Stimulated activated CD8-positive, alpha-beta memory T cell treated with anti-CD3 and anti-CD28 coated beads, Interleukin-12 subunit alpha, Interleukin-12 subunit beta, amount 100 ng/mL, for 1 hour (primary cell): Measurements from ENCODE around the gene AKR7A3.
"Not testable (repeated sequence)": the region's sequence is repeated elsewhere in the genome, so short reads cannot be mapped to it uniquely, and the experiment has no call there.

Source experiments
- DNase-seq: peaks from one replicate; pipeline ENCODE4 v3.0.0-alpha.2; 2020; ENCODE audit warnings: low read depth

Gene AKR7A3

GRCh38 chr1:19288324-19289241, at the start of gene AKR7A3:
Gene AKR7A3, minus strand, starts transcription at chr1:19288770. Its CDS starts 61 bp downstream, at chr1:19288709.
- DNase-seq: not testable (repeated sequence)

- DNase-seq: no peak
Observed at GRCh38 chr1:19338323-19338762, 49.8 kb upstream of the AKR7A3 start.

- no peak for DNase-seq
Observed at GRCh38 chr1:19337289-19337688, 48.7 kb upstream of the AKR7A3 start.

DNA sequence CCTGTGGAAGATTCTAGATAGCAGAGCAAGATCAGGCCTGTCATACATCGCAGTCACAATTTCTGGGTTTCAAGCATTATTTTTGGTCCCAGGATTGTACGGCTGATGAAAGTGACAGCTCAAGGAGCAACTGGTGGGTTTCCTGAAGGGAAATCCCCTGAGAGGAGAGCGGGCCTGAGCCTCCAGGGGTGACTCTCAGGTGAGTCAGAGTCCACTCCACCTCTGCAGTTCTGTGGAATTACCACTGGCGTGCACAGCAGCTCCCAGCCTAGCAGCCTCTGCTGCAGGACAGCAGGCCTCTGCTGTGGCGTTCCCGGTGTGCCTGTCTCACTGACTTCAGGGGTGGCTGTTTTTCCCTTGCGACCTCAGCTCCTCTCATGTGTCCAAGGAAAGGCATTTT, 48.0 kb upstream of the AKR7A3 start:
- DNase-seq: no peak

DNA sequence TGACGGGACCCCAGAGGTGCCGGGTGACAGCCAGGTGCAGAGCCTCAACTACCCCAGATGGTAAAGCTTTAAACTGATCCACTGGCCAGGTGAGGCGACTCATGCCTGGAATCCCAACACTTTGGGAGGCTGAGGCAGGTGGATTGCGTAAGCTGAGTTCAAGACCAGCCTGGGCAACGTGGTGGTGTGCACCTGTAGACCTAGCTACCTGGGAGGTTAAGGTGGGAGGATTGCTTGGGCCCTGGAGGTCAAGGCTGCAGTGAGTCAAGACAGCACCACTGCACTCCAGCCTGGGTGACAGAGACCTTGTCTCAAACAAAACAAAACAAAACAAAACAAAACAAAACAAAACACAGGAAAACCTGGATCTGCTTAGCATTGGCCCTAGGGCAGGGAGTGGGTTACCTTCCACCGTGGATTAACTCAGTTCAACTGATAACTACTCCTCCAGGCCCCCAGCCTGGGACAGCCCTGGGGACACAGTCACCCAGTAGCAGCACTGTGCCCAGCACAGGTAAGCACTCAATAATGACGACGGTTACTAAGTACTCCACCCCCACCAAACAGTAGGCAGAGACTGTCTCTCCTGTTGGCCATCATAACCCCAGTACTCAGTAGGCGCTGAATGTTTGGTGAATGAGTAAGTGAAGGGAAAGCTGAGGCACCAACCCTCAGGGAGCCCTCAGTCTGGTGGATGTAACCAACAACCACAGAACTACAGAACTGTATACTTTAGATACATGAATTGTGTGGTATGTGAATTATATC, 45.2 kb upstream of the AKR7A3 start:
- no peak for DNase-seq

DNA sequence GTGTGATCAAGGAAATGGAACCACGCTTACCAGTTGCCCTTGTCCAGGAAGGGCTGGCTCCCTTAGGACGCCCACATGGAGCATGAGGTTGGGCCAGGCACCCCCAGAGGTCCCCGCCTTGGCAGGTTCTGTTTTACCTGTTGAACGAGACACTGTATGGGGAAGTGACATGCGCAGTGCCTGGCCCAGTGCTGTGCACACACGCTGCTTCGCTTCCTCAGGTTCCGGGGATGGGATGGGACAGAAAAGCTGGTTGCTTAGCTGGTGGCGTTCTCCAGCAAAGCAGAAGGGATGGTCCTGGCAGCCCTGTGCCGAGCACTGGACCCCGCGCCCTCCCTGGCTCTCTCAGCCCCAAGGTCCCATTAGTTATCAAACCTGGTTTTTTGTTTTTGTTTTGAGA, 44.3 kb upstream of the AKR7A3 start:
- no peak for DNase-seq

DNA sequence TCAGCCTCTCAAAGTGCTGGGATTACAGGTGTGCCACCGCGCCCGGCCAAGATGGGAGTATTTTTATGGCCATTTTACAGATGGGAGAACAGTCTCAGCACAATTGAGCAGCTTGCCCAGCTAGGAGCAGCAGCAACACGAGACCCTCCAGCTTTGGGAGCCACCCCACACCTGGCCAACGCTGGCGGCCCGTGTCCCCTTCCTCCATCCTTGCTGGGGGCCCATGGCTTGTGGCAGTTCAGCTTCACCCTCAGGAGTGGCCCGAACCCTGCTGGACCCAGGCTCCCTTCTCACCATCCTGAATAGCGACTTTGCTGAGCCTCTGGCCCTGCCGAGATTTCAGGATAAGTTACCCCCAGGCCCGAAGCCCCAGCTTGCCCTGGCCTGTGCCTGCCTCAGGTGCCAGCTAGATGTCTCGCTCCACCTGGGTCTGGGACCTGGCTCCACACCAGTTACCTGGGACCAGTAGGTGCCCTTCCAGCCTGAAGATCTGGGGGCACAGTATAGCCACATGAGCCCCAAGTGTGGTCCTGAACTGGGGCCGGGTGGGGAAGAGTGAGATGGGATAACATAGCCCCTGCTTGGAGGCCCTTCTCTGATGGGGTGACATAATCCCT, 42.8 kb upstream of the AKR7A3 start:
- no peak for DNase-seq

GRCh38 chr1:19330449-19331135, 42.0 kb upstream of the AKR7A3 start:
- no peak for DNase-seq

GRCh38 chr1:19329611-19330010, 41.0 kb upstream of the AKR7A3 start:
- no peak for DNase-seq

DNA sequence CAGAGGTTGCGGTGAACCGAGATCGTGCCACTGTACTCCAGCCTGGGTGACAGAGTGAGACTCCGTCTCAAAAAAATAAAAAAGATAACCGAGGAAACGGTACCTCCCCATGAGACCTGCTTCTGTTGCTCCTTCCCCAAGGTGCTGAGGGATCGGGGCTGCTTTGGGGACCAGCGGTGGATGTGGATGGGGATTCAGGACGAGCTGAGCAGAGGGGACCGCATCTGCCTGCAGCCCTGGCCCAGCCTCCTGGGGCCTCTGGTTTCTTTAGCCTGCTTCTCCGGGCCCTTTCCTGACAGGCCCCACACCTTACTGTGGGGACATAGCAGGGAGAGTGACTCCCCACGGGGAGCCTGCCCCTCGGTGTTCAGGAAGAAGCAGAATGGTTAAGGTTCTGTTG, 40.6 kb upstream of the AKR7A3 start:
- DNase-seq: no peak

GRCh38 chr1:19328486-19328885, 39.9 kb upstream of the AKR7A3 start:
- no peak for DNase-seq

DNA sequence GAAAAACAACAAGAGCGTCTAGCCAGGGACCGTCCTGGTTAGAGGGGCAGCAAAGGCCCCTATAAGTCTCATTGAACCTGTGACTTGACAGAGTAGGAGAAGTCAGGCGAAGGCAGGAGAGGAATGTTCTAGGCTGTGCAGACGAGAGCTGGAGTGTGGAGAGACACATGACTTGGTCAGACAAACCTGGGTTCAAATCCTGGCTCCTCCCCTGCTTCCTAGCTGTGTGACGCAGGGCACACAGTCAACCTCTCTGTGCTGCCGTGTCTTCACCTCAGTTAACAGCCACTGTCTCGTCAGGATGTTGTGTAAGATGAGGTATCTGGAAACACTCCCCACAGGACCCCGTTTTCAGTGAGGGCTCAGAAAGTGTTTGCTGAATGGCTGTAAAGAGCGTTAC, 39.2 kb upstream of the AKR7A3 start:
- no peak for DNase-seq

GRCh38 chr1:19327301-19327700, 38.7 kb upstream of the AKR7A3 start:
- no peak for DNase-seq

DNA sequence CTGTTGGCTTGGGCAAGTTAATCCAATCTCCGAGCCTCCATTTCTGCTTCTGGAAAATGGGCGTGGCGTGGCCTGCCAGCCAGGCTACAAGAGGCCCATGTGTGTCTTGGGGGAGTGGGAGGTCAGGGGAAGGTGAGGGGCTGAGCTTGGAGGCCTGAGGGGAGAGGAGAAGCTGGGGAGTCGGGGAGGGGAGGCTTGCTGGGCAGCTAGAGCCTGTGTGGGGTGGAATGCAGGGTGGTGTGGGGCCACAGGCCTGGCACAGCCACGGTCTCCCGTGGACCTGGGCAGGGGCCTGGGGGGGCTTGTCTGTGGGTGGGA, 38.1 kb upstream of the AKR7A3 start:
- no peak for DNase-seq

GRCh38 chr1:19325958-19326747, 37.6 kb upstream of the AKR7A3 start:
- DNase-seq: no peak

DNA sequence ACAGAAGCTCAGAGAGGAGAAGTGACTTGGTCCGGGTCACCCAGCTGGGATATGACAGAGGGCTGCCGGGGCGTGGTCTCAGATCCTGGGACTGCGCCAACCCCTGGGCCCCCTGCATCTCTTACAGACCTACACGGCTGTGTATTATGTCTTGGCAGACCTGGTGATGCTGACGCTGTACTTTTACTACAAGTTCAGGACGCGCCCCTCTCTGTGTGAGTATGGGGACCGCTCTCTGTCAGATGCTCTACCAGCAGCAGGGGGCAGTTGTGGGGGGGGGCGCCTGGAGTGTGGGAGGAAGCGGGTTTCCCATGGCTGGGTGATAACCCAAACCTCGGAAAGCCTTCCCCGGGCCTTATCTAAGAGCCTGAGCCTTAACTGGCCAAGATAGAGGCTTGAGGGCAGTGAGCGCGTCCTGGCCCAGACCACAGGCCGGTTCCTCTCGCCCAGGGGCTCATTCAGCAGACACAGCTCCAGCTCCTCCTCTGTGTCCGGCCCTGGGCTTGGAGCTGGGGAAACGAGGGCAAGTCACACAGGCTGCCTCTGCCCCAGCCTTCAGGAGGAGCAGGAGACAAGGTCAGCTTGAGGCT, 36.9 kb upstream of the AKR7A3 start:
- no peak for DNase-seq

GRCh38 chr1:19324665-19324990, 36.1 kb upstream of the AKR7A3 start:
- no peak for DNase-seq

DNA sequence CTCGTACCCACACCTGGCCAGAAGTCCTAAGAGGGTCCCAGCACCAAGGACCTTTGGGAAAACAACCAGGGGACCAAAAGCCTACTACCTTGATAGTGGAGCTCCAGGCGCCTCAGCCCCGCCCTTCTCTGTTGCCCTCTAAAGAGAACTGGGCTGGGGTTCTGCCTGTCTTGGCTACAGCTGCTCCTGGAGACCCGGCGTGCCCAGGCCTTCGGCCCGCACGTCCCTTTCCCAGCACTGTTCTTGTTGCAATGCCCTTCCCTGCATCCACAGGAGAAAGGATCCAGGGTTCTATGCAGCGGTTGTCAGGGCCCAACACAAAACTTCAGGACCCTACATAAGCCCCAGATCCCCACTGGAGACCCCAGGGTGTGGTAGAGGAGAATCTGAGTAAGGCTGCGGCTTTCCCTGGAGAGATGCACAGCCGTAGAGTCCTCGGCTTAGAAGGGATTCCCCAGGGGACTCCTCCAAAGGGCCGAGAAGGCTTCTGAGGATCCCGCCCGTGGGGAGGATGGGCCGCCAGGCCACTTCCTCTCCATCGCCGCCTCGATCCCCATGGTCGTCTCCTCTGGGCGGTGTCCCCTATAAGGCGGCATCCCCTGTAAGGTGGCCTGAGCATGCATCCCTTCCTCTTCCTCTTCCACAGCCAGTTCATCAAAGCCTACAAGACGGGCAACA, 35.6 kb upstream of the AKR7A3 start:
- DNase-seq: no peak

DNA sequence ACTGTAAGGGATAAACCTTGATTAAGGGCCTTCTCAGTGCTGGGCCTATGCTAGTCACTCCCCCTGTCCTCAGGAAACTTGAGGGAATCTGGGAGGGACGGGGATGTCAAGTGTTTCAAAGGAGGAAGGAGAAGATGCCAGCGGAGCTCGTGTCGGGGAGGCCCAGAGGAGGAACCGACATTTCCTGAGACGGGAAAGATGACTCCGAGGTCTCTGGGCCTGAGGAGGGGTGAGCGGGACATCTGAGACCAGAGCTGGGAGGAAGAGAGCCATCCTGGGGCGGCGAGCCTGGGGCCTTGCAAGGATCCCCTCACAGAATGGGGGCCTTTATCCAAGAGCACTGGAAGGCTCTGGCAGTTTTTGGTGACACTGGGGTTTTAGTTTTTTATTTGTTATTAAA, 33.9 kb upstream of the AKR7A3 start:
- DNase-seq: no peak

- DNase-seq: no peak
Observed at GRCh38 chr1:19321071-19321470, 32.5 kb upstream of the AKR7A3 start.

- DNase-seq: no peak
Observed at GRCh38 chr1:19319196-19319595, 30.6 kb upstream of the AKR7A3 start.
